CD14-positive monocyte (primary cell): ENCODE results near the gene SLIT3. TPM values are rescaled to one million over a fixed set of nuclear protein-coding genes. Genes with fewer than 3 reads are reported as not detected.

Experiments
- DNase-seq, 3 donors: peaks; one replicate each; pipeline ENCODE4 v3.0.0-alpha.2; 2011 to 2022
- H2AFZ ChIP-seq: 2 replicates; pipeline ENCODE4 v1.6.0; 2012; ENCODE audit warnings: mild to moderate bottlenecking, low read depth, low read length, inconsistent platforms; ENCODE audit not compliant: insufficient read depth, poor library complexity, severe bottlenecking
- H3K27ac ChIP-seq, 2 donors: 1 replicate in 1 of 2; 2 replicates in 1 of 2; pipeline ENCODE4 v1.5.1; 2012 to 2013; ENCODE audit warnings: low read length in 2 of 2, control low read depth in 1 of 2, inconsistent platforms in 1 of 2, low read depth in 1 of 2, mild to moderate bottlenecking in 1 of 2
- H3K27me3 ChIP-seq, 2 donors: one replicate each; pipeline versions ENCODE4 v1.6.0 to v1.6.1; 2011 to 2013; ENCODE audit warnings: low read length in 2 of 2; ENCODE audit not compliant: control insufficient read depth in 2 of 2, insufficient read depth in 2 of 2
- H3K36me3 ChIP-seq, 2 donors: replicated peaks in 1 of 2; 1 replicate in 1 of 2; 2 replicates in 1 of 2; pipeline versions ENCODE4 v1.5.1 to v1.6.1; 2012 to 2013; ENCODE audit warnings: low read length in 2 of 2, control low read depth in 1 of 2, inconsistent platforms in 1 of 2, mild to moderate bottlenecking in 1 of 2; ENCODE audit not compliant: insufficient read depth in 2 of 2, control insufficient read depth in 1 of 2
- H3K4me1 ChIP-seq, 2 donors: 1 replicate in 1 of 2; 2 replicates in 1 of 2; pipeline versions ENCODE4 v1.5.1 to v1.6.1; 2012 to 2013; ENCODE audit warnings: low read length in 2 of 2, control low read depth in 1 of 2, inconsistent platforms in 1 of 2, mild to moderate bottlenecking in 1 of 2, moderate library complexity in 1 of 2; ENCODE audit not compliant: insufficient read depth in 2 of 2, control insufficient read depth in 1 of 2
- H3K4me2 ChIP-seq: replicated peaks from 2 replicates; pipeline ENCODE3; 2012; ENCODE audit warnings: low read length, moderate library complexity, mild to moderate bottlenecking; ENCODE audit not compliant: poor library complexity, severe bottlenecking; ENCODE audit errors: extremely low read depth
- H3K4me3 ChIP-seq, 3 experiments: fragments of 200-600 bp in 1 of 3; sonication (generic) in 1 of 3; replicated peaks in 1 of 3; 1 replicate in 2 of 3; 2 replicates in 1 of 3; pipeline ENCODE4 v1.5.1; 2011 to 2013; ENCODE audit warnings: low read length in 3 of 3, mild to moderate bottlenecking in 3 of 3, control low read depth in 2 of 3, low read depth in 2 of 3, inconsistent platforms in 1 of 3, moderate library complexity in 1 of 3
- H3K79me2 ChIP-seq: 2 replicates; pipeline ENCODE4 v1.6.0; 2012; ENCODE audit warnings: mild to moderate bottlenecking, control low read depth, inconsistent platforms, low read length, moderate library complexity; ENCODE audit not compliant: insufficient read depth
- H3K9ac ChIP-seq: 2 replicates; pipeline ENCODE4 v1.6.0; 2017; ENCODE audit warnings: low read length, mild to moderate bottlenecking; ENCODE audit not compliant: insufficient read depth, poor library complexity, severe bottlenecking
- H3K9me3 ChIP-seq, 2 donors: replicated peaks in 1 of 2; 1 replicate in 1 of 2; 2 replicates in 1 of 2; pipeline versions ENCODE4 v1.5.1 to v1.6.1; 2012 to 2013; ENCODE audit warnings: low read length in 2 of 2, control low read depth in 1 of 2; ENCODE audit not compliant: control insufficient read depth in 1 of 2, insufficient read depth in 1 of 2
- H4K20me1 ChIP-seq: 2 replicates; pipeline ENCODE4 v1.6.0; 2012; ENCODE audit warnings: mild to moderate bottlenecking, low read length, control low read depth, moderate library complexity; ENCODE audit not compliant: insufficient read depth
- H3K27ac Mint-ChIP-seq, 7 donors: one replicate each; pipeline ENCODE4 v1.8.0; 2020; ENCODE audit warnings: mild to moderate bottlenecking in 7 of 7, mixed read lengths in 7 of 7, moderate library complexity in 6 of 7, inconsistent platforms in 2 of 7
- H3K27me3 Mint-ChIP-seq, 3 donors: one replicate each; pipeline ENCODE4 v1.8.0; 2021 to 2022; ENCODE audit warnings: low read depth in 3 of 3, mild to moderate bottlenecking in 3 of 3, mixed read lengths in 3 of 3, moderate library complexity in 3 of 3, inconsistent platforms in 1 of 3
- H3K36me3 Mint-ChIP-seq, 2 donors: one replicate each; pipeline ENCODE4 v1.8.0; 2020; ENCODE audit warnings: mixed read lengths in 2 of 2, inconsistent platforms in 1 of 2, mild to moderate bottlenecking in 1 of 2
- H3K4me1 Mint-ChIP-seq: one replicate; pipeline ENCODE4 v1.8.0; 2020; ENCODE audit warnings: mild to moderate bottlenecking, mixed read lengths
- H3K4me3 Mint-ChIP-seq, 2 donors: one replicate each; pipeline ENCODE4 v1.8.0; 2020; ENCODE audit warnings: mild to moderate bottlenecking in 2 of 2, mixed read lengths in 2 of 2, moderate library complexity in 1 of 2
- H3K9me3 Mint-ChIP-seq, 7 donors: one replicate each; pipeline ENCODE4 v1.8.0; 2020 to 2022; ENCODE audit warnings: mixed read lengths in 7 of 7, mild to moderate bottlenecking in 6 of 7, moderate library complexity in 6 of 7, inconsistent platforms in 2 of 7
- WGBS: methylation state at CpG from one replicate; pipeline ENCODE4 v1.1.5; 2013; ENCODE audit warnings: missing lambda C conversion rate; ENCODE audit not compliant: insufficient coverage; 5-methylcytosine and 5-hydroxymethylcytosine counted together
- intact Hi-C, 2 donors: fragments of 100-400 bp; cut with micrococcal nuclease; formaldehyde crosslinking; loops; one replicate each; pipeline versions ENCODE4 v1.15.0 to v1.15.1; 2023
- polyA plus RNA-seq, 3 donors: library from polyadenylated mRNA; depleted of rRNA in 1 of 3; unstranded in 2 of 3; stranded (reverse) in 1 of 3; fragments of 300-500 nt in 2 of 3; fragments of >200 nt in 1 of 3; fragmentation: Illumina TruSeq in 2 of 3; gene quantifications; 1 replicate in 2 of 3; 2 replicates in 1 of 3; pipeline ENCODE4 v1.2.3, GENCODE V29; 2012 to 2021
- TF ChIP-seq, protein P1 (sequence below): fragments of 200-600 bp; IDR thresholded peaks from one replicate; pipeline ENCODE4 v1.8.0; 2022; ENCODE audit warnings: antibody characterized with exemption, mild to moderate bottlenecking

Gene SLIT3
- polyA plus RNA-seq, 3 donors, result not detected

GRCh38 chr5:169181814-169182213 is 119.1 kb downstream of the SLIT3 start:
- H3K27ac Mint-ChIP-seq, result no peak overlapping the region
- Histone ChIP-seq H3K4me1 (no peaks in the 10 kb centered on the region), H3K79me2 (no peaks in the 10 kb centered on the region), H2AFZ (no peak overlapping the region), H3K4me3 (no peak overlapping the region), H3K27me3 (no peaks in the 10 kb centered on the region), H3K4me2 (no peak overlapping the region), H4K20me1 (no peaks in the 10 kb centered on the region), H3K9ac (no peak overlapping the region), H3K36me3 (no peaks in the 10 kb centered on the region), H3K9me3 (no peaks in the 10 kb centered on the region), H3K27ac (no peak overlapping the region)
- no peaks in the 10 kb centered on the region for H3K4me1 Mint-ChIP-seq
- H3K36me3 Mint-ChIP-seq, result no peaks in the 10 kb centered on the region
- intact Hi-C loops, result no loop called here
- no peak overlapping the region for H3K4me3 Mint-ChIP-seq
- H3K9me3 Mint-ChIP-seq, result no peaks in the 10 kb centered on the region
- WGBS, result 94% methylated on average over 3 of the region's 8 CpGs
- TF ChIP-seq, protein P1, sequence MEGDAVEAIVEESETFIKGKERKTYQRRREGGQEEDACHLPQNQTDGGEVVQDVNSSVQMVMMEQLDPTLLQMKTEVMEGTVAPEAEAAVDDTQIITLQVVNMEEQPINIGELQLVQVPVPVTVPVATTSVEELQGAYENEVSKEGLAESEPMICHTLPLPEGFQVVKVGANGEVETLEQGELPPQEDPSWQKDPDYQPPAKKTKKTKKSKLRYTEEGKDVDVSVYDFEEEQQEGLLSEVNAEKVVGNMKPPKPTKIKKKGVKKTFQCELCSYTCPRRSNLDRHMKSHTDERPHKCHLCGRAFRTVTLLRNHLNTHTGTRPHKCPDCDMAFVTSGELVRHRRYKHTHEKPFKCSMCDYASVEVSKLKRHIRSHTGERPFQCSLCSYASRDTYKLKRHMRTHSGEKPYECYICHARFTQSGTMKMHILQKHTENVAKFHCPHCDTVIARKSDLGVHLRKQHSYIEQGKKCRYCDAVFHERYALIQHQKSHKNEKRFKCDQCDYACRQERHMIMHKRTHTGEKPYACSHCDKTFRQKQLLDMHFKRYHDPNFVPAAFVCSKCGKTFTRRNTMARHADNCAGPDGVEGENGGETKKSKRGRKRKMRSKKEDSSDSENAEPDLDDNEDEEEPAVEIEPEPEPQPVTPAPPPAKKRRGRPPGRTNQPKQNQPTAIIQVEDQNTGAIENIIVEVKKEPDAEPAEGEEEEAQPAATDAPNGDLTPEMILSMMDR, result no peak
- H3K27me3 Mint-ChIP-seq, result peaks cover 0 to 4% (median 0%) of the 10 kb centered on the region in 3 donors
- no peak for DNase-seq

DNA sequence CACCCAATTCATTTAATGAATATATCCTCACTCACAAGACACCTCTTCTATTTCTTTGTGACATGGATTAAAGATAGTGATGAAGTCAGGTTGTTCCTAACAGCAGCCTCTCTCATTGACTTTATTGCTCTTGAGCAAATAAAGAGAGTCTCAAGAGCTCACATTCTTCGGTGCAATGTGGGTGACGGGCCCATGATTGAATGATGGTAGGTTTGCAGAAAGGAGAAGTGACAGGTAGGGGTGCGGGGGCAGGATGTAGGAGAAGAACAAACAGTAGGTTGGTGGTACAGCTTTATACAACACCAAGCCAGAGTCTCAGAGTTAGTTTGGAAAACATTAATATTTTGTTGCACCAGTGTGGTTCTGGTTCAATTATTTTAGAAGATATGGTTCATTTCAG is 122.2 kb downstream of the SLIT3 start:
- 28% methylated on average over 3 of the region's 3 CpGs for WGBS
- intact Hi-C loops, result no loop called here
- H4K20me1 ChIP-seq, result no peaks in the 10 kb centered on the region

More for the DNA sequence above, 122.2 kb downstream of the SLIT3 start:
- no peaks in the 10 kb centered on the region for H3K36me3 Mint-ChIP-seq
- Histone ChIP-seq H3K9me3 (no peaks in the 10 kb centered on the region), H3K79me2 (no peaks in the 10 kb centered on the region), H3K27ac (no peak overlapping the region), H3K36me3 (no peaks in the 10 kb centered on the region), H3K27me3 (no peaks in the 10 kb centered on the region), H3K4me1 (no peaks in the 10 kb centered on the region), H3K4me2 (no peak overlapping the region), H2AFZ (no peak overlapping the region), H3K9ac (no peak overlapping the region), H3K4me3 (no peak overlapping the region)
- no peaks in the 10 kb centered on the region for H3K27me3 Mint-ChIP-seq
- TF ChIP-seq, protein P1, result no peak
- no peak overlapping the region for H3K27ac Mint-ChIP-seq
- no peak overlapping the region for H3K4me3 Mint-ChIP-seq
- no peak for DNase-seq
- H3K9me3 Mint-ChIP-seq, result peaks cover 0 to 3% (median 0%) of the 10 kb centered on the region in 7 donors
- no peaks in the 10 kb centered on the region for H3K4me1 Mint-ChIP-seq
